HG02981 (cell line): ENCODE data around the gene DKK3.

Experiments
- ATAC-seq: cut with Tn5 transposase; IDR thresholded peaks from one replicate; pipeline ENCODE4 v1.9.1; 2021; ENCODE audit warnings: mild to moderate bottlenecking, moderate library complexity; ENCODE audit not compliant: unreplicated experiment

Gene DKK3

GRCh38 chr11:11985016-11985715 is 23.3 kb downstream of the DKK3 start:
- no peak for ATAC-seq

GRCh38 chr11:11984563-11984962 is 23.9 kb downstream of the DKK3 start:
- ATAC-seq, result no peak

GRCh38 chr11:11983427-11983826 is 25.0 kb downstream of the DKK3 start:
- no peak for ATAC-seq

GRCh38 chr11:11982975-11983374 is 25.5 kb downstream of the DKK3 start:
- ATAC-seq, result no peak

GRCh38 chr11:11982461-11982860 is 26.0 kb downstream of the DKK3 start:
- no peak for ATAC-seq

- ATAC-seq, result no peak
These were observed 26.6 kb downstream of the DKK3 start for GRCh38 chr11:11981840-11982239.

- no peak for ATAC-seq
These were observed 27.1 kb downstream of the DKK3 start for GRCh38 chr11:11981364-11981763.

- no peak for ATAC-seq
These were observed 27.6 kb downstream of the DKK3 start for GRCh38 chr11:11980841-11981308.

GRCh38 chr11:11980200-11980599 is 28.2 kb downstream of the DKK3 start:
- ATAC-seq, result no peak

- no peak for ATAC-seq
These were observed 28.8 kb downstream of the DKK3 start for GRCh38 chr11:11979488-11980117.

GRCh38 chr11:11978792-11979487 is 29.5 kb downstream of the DKK3 start:
- ATAC-seq, result no peak

GRCh38 chr11:11978098-11978637 is 30.3 kb downstream of the DKK3 start:
- no peak for ATAC-seq

- no peak for ATAC-seq
These were observed 31.1 kb downstream of the DKK3 start for GRCh38 chr11:11977206-11977938.

GRCh38 chr11:11976481-11977127 is 31.8 kb downstream of the DKK3 start:
- ATAC-seq, result no peak

GRCh38 chr11:11975201-11976092 is 33.0 kb downstream of the DKK3 start:
- no peak for ATAC-seq

GRCh38 chr11:11973866-11974265 is 34.6 kb downstream of the DKK3 start:
- ATAC-seq, result no peak

GRCh38 chr11:11973361-11973800 is 35.0 kb downstream of the DKK3 start:
- no peak for ATAC-seq

GRCh38 chr11:11972730-11973341 is 35.6 kb downstream of the DKK3 start:
- ATAC-seq, result no peak
